ENCODE results near the gene KL. TPM values are rescaled to one million over a fixed set of nuclear protein-coding genes. Genes with fewer than 3 reads are reported as not detected.

KL gene
- total and polyA plus RNA-seq, 2 donors, result 0.80 to 1.6 TPM

GRCh38 chr13:32978278-32978677 is 37.9 kb upstream of the KL start:
- no peaks in the 10 kb centered on the region for H3K27me3 ChIP-seq (ENCODE audit: control insufficient read depth in 2 of 2, insufficient read depth in 1 of 2, low read length in 1 of 2)
- H3K4me3 ChIP-seq (ENCODE audit: low read length in 2 of 2), result no peak overlapping the region

GRCh38 chr13:32983058-32983457 is 33.2 kb upstream of the KL start:
- Histone ChIP-seq H3K36me3 (ENCODE audit: control insufficient read depth in 2 of 2, insufficient read depth in 2 of 2, low read length in 1 of 2) (no peaks in the 10 kb centered on the region), H3K4me3 (ENCODE audit: low read length in 2 of 2) (no peak overlapping the region), H3K27me3 (ENCODE audit: control insufficient read depth in 2 of 2, insufficient read depth in 1 of 2, low read length in 1 of 2) (no peaks in the 10 kb centered on the region), H3K4me1 (ENCODE audit: control insufficient read depth in 2 of 2, insufficient read depth in 2 of 2, low read length in 2 of 2) (no peaks in the 10 kb centered on the region), H3K27ac (ENCODE audit: low read depth in 1 of 2, low read length in 1 of 2) (no peak overlapping the region), H3K9me3 (ENCODE audit: control insufficient read depth in 2 of 2, insufficient read depth in 1 of 2, low read length in 1 of 2) (no peaks in the 10 kb centered on the region)
- no peak for DNase-seq (ENCODE audit: low read depth in 6 of 9, low spot score in 9 of 9)
- 91% methylated on average over 3 of the region's 3 CpGs for WGBS

More at GRCh38 chr13:32978278-32978677, 37.9 kb upstream of the KL start:
- Histone ChIP-seq H3K4me1 (ENCODE audit: control insufficient read depth in 2 of 2, insufficient read depth in 2 of 2, low read length in 2 of 2) (no peaks in the 10 kb centered on the region), H3K27ac (ENCODE audit: low read depth in 1 of 2, low read length in 1 of 2) (no peak overlapping the region), H3K36me3 (ENCODE audit: control insufficient read depth in 2 of 2, insufficient read depth in 2 of 2, low read length in 1 of 2) (no peaks in the 10 kb centered on the region), H3K9me3 (ENCODE audit: control insufficient read depth in 2 of 2, insufficient read depth in 1 of 2, low read length in 1 of 2) (no peaks in the 10 kb centered on the region)
- 94% methylated on average over 4 of the region's 4 CpGs for WGBS
- no peak for DNase-seq (ENCODE audit: low read depth in 6 of 9, low spot score in 9 of 9)

- H3K27me3 ChIP-seq (ENCODE audit: control insufficient read depth in 2 of 2, insufficient read depth in 1 of 2, low read length in 1 of 2), result no peaks in the 10 kb centered on the region
- 97% methylated on average over 10 of the region's 10 CpGs for WGBS
- H3K27ac ChIP-seq (ENCODE audit: low read depth in 1 of 2, low read length in 1 of 2), result no peak overlapping the region
- H3K4me1 ChIP-seq (ENCODE audit: control insufficient read depth in 2 of 2, insufficient read depth in 2 of 2, low read length in 2 of 2), result no peaks in the 10 kb centered on the region
- H3K9me3 ChIP-seq (ENCODE audit: control insufficient read depth in 2 of 2, insufficient read depth in 1 of 2, low read length in 1 of 2), result no peaks in the 10 kb centered on the region
- H3K4me3 ChIP-seq (ENCODE audit: low read length in 2 of 2), result no peak overlapping the region
- no peak for DNase-seq (ENCODE audit: low read depth in 6 of 9, low spot score in 9 of 9)
- no peaks in the 10 kb centered on the region for H3K36me3 ChIP-seq (ENCODE audit: control insufficient read depth in 2 of 2, insufficient read depth in 2 of 2, low read length in 1 of 2)
Observed at GRCh38 chr13:32984857-32985626, 31.2 kb upstream of the KL start.

- H3K27ac ChIP-seq (ENCODE audit: low read depth in 1 of 2, low read length in 1 of 2), result no peak overlapping the region
- no peaks in the 10 kb centered on the region for H3K9me3 ChIP-seq (ENCODE audit: control insufficient read depth in 2 of 2, insufficient read depth in 1 of 2, low read length in 1 of 2)
- no peak for DNase-seq (ENCODE audit: low read depth in 6 of 9, low spot score in 9 of 9)
- no peaks in the 10 kb centered on the region for H3K36me3 ChIP-seq (ENCODE audit: control insufficient read depth in 2 of 2, insufficient read depth in 2 of 2, low read length in 1 of 2)
- no peaks in the 10 kb centered on the region for H3K27me3 ChIP-seq (ENCODE audit: control insufficient read depth in 2 of 2, insufficient read depth in 1 of 2, low read length in 1 of 2)
- H3K4me1 ChIP-seq (ENCODE audit: control insufficient read depth in 2 of 2, insufficient read depth in 2 of 2, low read length in 2 of 2), result no peaks in the 10 kb centered on the region
- H3K4me3 ChIP-seq (ENCODE audit: low read length in 2 of 2), result no peak overlapping the region
- 97% methylated on average over 8 of the region's 8 CpGs for WGBS
Observed at GRCh38 chr13:32986552-32986951, 29.7 kb upstream of the KL start.

- Histone ChIP-seq H3K27me3 (ENCODE audit: control insufficient read depth in 2 of 2, insufficient read depth in 1 of 2, low read length in 1 of 2) (no peaks in the 10 kb centered on the region), H3K36me3 (ENCODE audit: control insufficient read depth in 2 of 2, insufficient read depth in 2 of 2, low read length in 1 of 2) (no peaks in the 10 kb centered on the region), H3K27ac (ENCODE audit: low read depth in 1 of 2, low read length in 1 of 2) (no peak overlapping the region), H3K4me1 (ENCODE audit: control insufficient read depth in 2 of 2, insufficient read depth in 2 of 2, low read length in 2 of 2) (no peaks in the 10 kb centered on the region), H3K9me3 (ENCODE audit: control insufficient read depth in 2 of 2, insufficient read depth in 1 of 2, low read length in 1 of 2) (no peaks in the 10 kb centered on the region), H3K4me3 (ENCODE audit: low read length in 2 of 2) (no peak overlapping the region)
- no peak for DNase-seq (ENCODE audit: low read depth in 6 of 9, low spot score in 9 of 9)
- 93% methylated on average over 1 of the region's 1 CpG for WGBS
Observed at GRCh38 chr13:32987462-32987861, 28.8 kb upstream of the KL start.

- no peaks in the 10 kb centered on the region for H3K9me3 ChIP-seq (ENCODE audit: control insufficient read depth in 2 of 2, insufficient read depth in 1 of 2, low read length in 1 of 2)
- H3K36me3 ChIP-seq (ENCODE audit: control insufficient read depth in 2 of 2, insufficient read depth in 2 of 2, low read length in 1 of 2), result no peaks in the 10 kb centered on the region
- no peak overlapping the region for H3K27ac ChIP-seq (ENCODE audit: low read depth in 1 of 2, low read length in 1 of 2)
- no peaks in the 10 kb centered on the region for H3K4me1 ChIP-seq (ENCODE audit: control insufficient read depth in 2 of 2, insufficient read depth in 2 of 2, low read length in 2 of 2)
- WGBS, result 36% methylated on average over 8 of the region's 8 CpGs
- no peak overlapping the region for H3K4me3 ChIP-seq (ENCODE audit: low read length in 2 of 2)
- H3K27me3 ChIP-seq (ENCODE audit: control insufficient read depth in 2 of 2, insufficient read depth in 1 of 2, low read length in 1 of 2), result no peaks in the 10 kb centered on the region
- peak in 1 of 9 donors; percentile 1 for DNase-seq (ENCODE audit: low read depth in 6 of 9, low spot score in 9 of 9)
Observed at GRCh38 chr13:32988608-32989289, 27.5 kb upstream of the KL start.

GRCh38 chr13:32989290-32989667 is 26.9 kb upstream of the KL start:
- 81% methylated on average over 3 of the region's 3 CpGs for WGBS
- Histone ChIP-seq H3K27ac (ENCODE audit: low read depth in 1 of 2, low read length in 1 of 2) (no peak overlapping the region), H3K4me1 (ENCODE audit: control insufficient read depth in 2 of 2, insufficient read depth in 2 of 2, low read length in 2 of 2) (no peaks in the 10 kb centered on the region), H3K27me3 (ENCODE audit: control insufficient read depth in 2 of 2, insufficient read depth in 1 of 2, low read length in 1 of 2) (no peaks in the 10 kb centered on the region), H3K36me3 (ENCODE audit: control insufficient read depth in 2 of 2, insufficient read depth in 2 of 2, low read length in 1 of 2) (no peaks in the 10 kb centered on the region), H3K9me3 (ENCODE audit: control insufficient read depth in 2 of 2, insufficient read depth in 1 of 2, low read length in 1 of 2) (no peaks in the 10 kb centered on the region), H3K4me3 (ENCODE audit: low read length in 2 of 2) (no peak overlapping the region)
- DNase-seq (ENCODE audit: low read depth in 6 of 9, low spot score in 9 of 9), result no peak

GRCh38 chr13:32989942-32990341 is 26.3 kb upstream of the KL start:
- Histone ChIP-seq H3K4me1 (ENCODE audit: control insufficient read depth in 2 of 2, insufficient read depth in 2 of 2, low read length in 2 of 2) (no peaks in the 10 kb centered on the region), H3K27ac (ENCODE audit: low read depth in 1 of 2, low read length in 1 of 2) (no peak overlapping the region), H3K36me3 (ENCODE audit: control insufficient read depth in 2 of 2, insufficient read depth in 2 of 2, low read length in 1 of 2) (no peaks in the 10 kb centered on the region), H3K9me3 (ENCODE audit: control insufficient read depth in 2 of 2, insufficient read depth in 1 of 2, low read length in 1 of 2) (no peaks in the 10 kb centered on the region), H3K27me3 (ENCODE audit: control insufficient read depth in 2 of 2, insufficient read depth in 1 of 2, low read length in 1 of 2) (no peaks in the 10 kb centered on the region), H3K4me3 (ENCODE audit: low read length in 2 of 2) (no peak overlapping the region)
- DNase-seq (ENCODE audit: low read depth in 6 of 9, low spot score in 9 of 9), result no peak
- WGBS, result 96% methylated on average over 3 of the region's 3 CpGs

GRCh38 chr13:32993145-32993544 is 23.1 kb upstream of the KL start:
- no peaks in the 10 kb centered on the region for H3K36me3 ChIP-seq (ENCODE audit: control insufficient read depth in 2 of 2, insufficient read depth in 2 of 2, low read length in 1 of 2)

More at GRCh38 chr13:32993145-32993544, 23.1 kb upstream of the KL start:
- Histone ChIP-seq H3K27ac (ENCODE audit: low read depth in 1 of 2, low read length in 1 of 2) (no peak overlapping the region), H3K4me1 (ENCODE audit: control insufficient read depth in 2 of 2, insufficient read depth in 2 of 2, low read length in 2 of 2) (no peaks in the 10 kb centered on the region), H3K27me3 (ENCODE audit: control insufficient read depth in 2 of 2, insufficient read depth in 1 of 2, low read length in 1 of 2) (no peaks in the 10 kb centered on the region), H3K4me3 (ENCODE audit: low read length in 2 of 2) (no peak overlapping the region), H3K9me3 (ENCODE audit: control insufficient read depth in 2 of 2, insufficient read depth in 1 of 2, low read length in 1 of 2) (no peaks in the 10 kb centered on the region)
- WGBS, result 97% methylated on average over 8 of the region's 8 CpGs
- DNase-seq (ENCODE audit: low read depth in 6 of 9, low spot score in 9 of 9), result no peak
